HG02884 (cell line): ENCODE results near the gene VARS2.

Source experiments
- ATAC-seq: cut with Tn5 transposase; IDR thresholded peaks from one replicate; pipeline ENCODE4 v1.9.1; 2021; ENCODE audit warnings: mild to moderate bottlenecking, moderate library complexity; ENCODE audit not compliant: unreplicated experiment

The VARS2 gene

GRCh38 chr6:30884521-30885480 is 29.2 kb upstream of the VARS2 start:
- no peak for ATAC-seq

- no peak for ATAC-seq
These were observed 28.5 kb upstream of the VARS2 start for GRCh38 chr6:30885481-30885998.

DNA sequence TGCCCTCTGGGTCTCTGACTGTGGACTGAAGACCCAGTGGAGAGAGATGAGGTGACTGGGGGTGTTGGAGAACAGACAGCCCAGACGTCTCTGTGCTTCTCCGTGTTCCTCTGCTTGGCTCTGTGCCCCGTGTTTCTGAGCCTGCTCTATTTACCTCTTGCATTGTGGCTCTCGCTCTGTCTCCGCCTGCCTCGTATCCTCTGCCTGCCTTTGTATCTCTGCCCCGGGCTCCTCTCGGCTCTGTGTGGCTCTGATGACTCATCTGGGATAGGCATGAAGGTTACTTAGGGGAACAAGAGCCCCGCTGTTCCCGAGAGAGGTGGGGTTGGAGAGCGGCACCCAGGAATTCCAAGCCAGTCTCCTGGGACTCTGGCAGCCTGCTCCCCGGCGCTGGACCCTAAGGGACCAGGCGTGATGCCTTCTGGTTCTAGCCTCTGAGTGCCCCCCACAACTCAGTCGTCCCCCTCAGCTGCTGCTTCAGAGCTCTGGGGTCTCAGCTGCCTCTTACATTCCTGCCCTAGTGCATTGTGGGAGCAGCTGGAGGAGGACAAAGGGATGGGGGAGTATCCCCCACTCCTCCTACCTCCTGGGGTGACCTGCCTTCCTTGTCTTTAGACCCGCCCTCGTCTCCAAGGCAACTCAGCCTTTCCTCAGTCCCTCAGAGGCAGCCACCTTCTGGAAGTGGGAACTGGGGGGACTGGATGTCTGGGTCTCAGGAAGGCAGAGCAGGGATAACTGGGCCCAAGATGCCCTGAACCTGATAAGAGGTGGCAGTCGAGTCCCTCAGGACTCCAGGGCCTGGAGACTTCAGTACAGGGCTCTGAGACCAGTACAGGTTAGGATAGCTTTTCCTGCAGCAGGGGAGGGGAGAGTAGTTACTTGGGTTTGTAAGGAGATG is 27.8 kb upstream of the VARS2 start:
- no peak for ATAC-seq

DNA sequence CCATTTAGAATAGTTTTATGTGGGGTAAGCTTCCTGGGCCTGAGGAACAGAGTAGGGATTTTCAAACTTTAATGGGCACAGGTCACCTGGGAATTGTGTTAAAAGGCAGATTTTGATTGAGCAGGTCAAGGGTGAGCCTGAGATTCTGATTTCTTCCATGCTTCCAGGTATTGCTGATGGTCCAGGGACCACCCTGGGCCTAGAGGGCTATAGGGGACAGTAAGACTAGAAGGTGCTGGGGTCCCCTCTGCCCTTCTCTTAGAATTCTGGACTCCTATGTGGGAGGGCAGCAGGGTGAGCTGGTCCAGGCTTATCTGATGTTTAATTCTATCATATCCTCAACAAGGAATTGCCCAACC is 27.2 kb upstream of the VARS2 start:
- ATAC-seq = no peak

GRCh38 chr6:30887901-30888815 is 25.9 kb upstream of the VARS2 start:
- no peak for ATAC-seq

DNA sequence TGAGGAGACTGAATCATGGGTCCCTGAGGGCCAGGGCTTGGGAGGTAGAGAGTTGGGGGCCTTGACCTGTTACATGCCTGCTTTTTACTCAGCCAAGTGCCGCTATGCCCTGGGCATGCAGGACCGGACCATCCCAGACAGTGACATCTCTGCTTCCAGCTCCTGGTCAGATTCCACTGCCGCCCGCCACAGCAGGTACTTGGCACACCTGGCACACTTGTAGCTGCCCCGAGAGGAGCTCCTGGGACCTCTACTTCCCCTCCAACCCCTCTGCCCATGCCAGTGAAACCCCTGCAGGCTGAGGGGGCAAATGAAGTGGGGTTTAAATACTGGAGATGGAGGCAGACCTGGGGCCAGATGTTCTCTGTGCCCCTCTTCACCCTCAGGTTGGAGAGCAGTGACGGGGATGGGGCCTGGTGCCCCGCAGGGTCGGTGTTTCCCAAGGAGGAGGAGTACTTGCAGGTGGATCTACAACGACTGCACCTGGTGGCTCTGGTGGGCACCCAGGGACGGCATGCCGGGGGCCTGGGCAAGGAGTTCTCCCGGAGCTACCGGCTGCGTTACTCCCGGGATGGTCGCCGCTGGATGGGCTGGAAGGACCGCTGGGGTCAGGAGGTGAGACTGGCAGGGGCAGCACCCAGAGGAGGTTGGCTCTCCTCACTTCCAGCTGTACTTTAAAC is 25.1 kb upstream of the VARS2 start:
- no peak for ATAC-seq

DNA sequence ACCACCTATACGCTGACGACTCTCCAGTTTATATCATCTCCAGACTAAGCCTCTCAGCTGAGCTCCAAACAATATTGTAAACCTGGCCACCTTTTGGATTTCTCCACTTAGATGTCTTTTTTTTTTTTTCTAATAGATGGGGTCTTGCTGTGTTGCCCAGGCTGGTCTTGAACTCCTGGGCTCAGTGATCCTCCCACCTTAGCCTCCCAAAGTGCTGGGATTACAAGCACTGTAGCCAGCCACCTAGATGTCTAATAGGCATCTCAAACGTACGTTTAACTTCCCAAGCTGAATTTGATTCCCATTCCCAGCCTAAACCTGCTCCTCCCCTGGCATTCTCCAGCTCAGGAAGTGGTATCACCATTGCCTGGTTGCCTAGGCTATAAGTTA is 24.5 kb upstream of the VARS2 start:
- ATAC-seq = no peak

DNA sequence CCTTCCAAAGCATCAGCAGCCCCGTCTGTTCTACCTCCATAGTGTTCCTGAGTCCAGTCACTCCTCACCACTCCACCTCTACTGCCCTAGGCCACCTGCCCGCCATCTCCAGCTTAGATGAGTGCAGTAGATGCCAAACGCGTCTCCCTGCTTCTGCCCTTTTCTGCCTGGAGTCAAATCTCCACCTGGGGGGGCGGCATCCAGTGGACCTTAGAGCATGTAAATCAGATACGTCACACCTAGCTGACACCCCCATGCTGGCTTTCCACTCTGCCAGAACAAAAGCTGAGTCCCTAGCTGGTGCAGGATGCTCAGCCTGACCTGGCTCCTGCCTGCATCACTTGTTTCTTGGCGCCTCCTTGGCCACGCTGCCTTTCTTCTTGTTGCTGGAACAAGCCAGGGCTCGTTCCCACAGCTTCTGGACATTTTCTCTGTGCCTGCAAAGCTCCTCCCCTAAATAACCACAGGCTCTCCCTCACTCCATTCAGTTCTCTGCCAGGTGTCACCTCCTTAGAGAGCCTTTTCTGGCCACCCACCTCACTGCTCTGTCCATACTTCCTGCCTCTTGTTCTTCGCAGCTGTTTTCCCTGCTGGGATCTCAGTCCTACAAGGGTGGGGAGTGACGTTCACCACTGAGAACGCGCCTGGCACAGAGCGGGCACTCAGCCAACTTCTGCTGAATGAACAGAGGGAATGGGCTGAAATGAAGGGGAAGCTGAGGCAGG is 24.0 kb upstream of the VARS2 start:
- no peak for ATAC-seq

DNA sequence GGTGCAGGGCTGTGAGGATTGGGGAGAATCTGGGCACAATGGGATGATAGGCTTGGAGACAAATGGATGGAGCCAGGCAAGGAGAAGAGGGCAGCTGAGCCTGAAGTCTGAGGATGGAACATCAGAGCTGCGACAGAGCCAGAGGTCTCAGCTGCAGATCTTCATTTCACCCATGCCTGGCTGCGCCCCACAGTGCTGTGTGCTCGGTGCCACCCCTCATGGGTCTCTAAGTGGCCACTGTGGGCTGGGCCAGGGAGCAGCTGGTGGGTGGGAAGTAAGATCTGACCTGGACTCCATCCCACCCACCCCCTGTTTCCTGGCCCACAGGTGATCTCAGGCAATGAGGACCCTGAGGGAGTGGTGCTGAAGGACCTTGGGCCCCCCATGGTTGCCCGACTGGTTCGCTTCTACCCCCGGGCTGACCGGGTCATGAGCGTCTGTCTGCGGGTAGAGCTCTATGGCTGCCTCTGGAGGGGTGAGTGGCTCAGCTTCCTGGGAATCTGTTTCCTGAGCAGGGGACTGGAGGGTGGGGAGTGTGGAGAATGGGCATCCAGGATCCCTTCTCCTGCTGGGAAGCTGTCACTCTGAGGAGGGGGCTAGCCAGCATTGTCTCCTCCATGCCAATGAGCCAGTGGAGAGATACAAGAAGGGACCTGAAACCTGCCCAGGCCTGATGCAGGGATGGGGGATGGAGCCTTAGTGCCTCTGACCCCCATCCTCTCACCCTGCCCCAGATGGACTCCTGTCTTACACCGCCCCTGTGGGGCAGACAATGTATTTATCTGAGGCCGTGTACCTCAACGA is 23.2 kb upstream of the VARS2 start:
- no peak for ATAC-seq

- no peak for ATAC-seq
These were observed 22.7 kb upstream of the VARS2 start for GRCh38 chr6:30891450-30891723.

DNA sequence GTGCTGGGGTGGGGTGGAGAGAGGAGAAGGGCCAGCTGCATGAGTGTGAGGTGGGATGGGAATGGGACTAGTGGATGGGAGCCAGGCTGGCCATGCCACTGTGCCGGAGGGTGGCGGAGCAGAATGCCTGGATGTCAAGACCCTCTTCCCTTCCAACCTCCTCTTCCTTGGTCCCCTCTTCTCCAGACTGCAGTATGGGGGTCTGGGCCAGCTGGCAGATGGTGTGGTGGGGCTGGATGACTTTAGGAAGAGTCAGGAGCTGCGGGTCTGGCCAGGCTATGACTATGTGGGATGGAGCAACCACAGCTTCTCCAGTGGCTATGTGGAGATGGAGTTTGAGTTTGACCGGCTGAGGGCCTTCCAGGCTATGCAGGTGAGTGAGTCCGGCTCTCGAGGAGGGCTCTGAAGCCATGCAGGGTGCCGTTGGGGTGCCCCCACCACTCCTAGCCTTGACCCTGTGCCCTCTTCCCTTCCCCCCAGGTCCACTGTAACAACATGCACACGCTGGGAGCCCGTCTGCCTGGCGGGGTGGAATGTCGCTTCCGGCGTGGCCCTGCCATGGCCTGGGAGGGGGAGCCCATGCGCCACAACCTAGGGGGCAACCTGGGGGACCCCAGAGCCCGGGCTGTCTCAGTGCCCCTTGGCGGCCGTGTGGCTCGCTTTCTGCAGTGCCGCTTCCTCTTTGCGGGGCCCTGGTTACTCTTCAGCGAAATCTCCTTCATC is 22.1 kb upstream of the VARS2 start:
- no peak for ATAC-seq

DNA sequence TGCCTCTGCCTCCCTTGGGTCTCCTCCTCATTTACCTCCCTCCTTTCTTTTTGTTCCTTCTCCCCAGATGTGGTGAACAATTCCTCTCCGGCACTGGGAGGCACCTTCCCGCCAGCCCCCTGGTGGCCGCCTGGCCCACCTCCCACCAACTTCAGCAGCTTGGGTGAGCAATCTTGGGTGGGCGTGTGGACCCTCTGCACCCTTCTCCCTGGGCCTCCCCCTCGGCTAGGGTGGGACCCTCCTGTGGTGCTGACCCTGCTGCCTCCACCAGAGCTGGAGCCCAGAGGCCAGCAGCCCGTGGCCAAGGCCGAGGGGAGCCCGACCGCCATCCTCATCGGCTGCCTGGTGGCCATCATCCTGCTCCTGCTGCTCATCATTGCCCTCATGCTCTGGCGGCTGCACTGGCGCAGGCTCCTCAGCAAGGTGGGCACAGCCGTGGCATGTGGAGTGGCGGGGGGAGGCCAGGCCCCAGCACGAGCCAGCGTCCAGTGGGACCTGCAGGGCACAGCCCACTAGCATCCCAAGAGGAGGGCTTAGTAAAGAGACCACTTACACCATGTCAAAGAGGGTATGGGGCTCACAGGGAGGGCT is 20.9 kb upstream of the VARS2 start:
- no peak for ATAC-seq

DNA sequence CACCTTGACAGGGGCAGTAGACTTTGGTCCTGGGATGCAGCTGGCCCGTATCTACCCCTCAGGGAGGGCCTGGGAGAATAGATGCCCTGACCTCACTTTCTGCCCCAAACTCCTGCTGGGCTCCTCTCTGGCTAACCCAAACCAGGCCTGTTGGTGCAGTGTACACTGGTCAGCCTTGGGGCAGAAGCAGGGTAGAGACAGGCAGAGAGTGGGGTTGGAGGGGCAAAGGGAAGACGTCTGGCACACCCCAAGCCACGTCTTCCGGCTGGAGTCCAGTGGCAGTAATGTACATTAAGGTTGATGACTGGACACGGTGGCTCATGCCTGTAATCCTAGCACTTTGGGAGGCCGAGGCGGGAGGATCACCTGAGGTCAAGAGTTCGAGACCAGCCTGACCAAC is 20.4 kb upstream of the VARS2 start:
- no peak for ATAC-seq

DNA sequence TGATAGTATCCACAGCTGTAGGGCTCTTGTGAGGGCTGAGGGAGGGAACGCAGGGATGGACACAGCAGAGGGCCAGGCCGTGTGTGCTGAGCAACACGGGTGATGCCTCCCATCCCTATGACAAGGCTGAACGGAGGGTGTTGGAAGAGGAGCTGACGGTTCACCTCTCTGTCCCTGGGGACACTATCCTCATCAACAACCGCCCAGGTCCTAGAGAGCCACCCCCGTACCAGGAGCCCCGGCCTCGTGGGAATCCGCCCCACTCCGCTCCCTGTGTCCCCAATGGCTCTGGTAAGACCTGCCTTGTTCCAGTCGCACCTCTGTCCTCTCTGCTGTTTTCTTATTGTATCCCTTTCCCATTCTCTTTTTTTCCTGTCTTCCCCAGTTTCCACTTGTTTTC is 19.7 kb upstream of the VARS2 start:
- ATAC-seq = no peak

GRCh38 chr6:30894935-30895334 is 19.1 kb upstream of the VARS2 start:
- no peak for ATAC-seq

DNA sequence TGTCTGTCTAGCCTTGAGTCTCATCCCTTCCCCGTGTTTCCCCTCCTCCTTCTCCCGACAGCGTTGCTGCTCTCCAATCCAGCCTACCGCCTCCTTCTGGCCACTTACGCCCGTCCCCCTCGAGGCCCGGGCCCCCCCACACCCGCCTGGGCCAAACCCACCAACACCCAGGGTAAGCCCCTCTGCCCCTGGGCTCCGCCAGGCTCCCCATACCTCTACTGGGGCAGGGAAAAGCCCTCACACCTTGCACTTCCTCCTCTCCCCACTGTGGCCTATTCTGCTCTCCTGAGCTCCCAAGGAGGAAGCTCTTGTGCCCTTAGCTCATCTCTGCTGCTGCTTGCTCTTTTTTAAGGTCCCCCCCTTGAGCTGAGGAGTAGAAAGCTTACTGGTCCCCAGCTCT is 18.7 kb upstream of the VARS2 start:
- no peak for ATAC-seq

DNA sequence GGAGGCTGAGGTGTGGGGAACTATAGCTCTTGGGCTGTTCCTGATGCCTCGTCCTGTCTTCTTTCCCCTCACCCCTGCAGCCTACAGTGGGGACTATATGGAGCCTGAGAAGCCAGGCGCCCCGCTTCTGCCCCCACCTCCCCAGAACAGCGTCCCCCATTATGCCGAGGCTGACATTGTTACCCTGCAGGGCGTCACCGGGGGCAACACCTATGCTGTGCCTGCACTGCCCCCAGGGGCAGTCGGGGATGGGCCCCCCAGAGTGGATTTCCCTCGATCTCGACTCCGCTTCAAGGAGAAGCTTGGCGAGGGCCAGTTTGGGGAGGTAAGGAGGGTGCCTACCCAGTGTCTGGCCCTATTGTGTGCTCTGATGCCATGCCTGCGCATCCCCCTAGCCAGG is 17.5 kb upstream of the VARS2 start:
- ATAC-seq = no peak

- no peak for ATAC-seq
These were observed 16.2 kb upstream of the VARS2 start for GRCh38 chr6:30897882-30898281.
